ENCODE measurements around the gene CDK2. TPM values are rescaled to one million over a fixed set of nuclear protein-coding genes. Genes with fewer than 3 reads are reported as not detected.
A peak's percentile ranks its signal among the peaks of the same experiment; 100 is the strongest.

Gene CDK2
- total and polyA plus RNA-seq, 9 of the 15 experiments (the other 6 are each of a cell fraction or from before 2014, with no cell fraction given), result 17.4 to 213 (median 109) TPM

DNA sequence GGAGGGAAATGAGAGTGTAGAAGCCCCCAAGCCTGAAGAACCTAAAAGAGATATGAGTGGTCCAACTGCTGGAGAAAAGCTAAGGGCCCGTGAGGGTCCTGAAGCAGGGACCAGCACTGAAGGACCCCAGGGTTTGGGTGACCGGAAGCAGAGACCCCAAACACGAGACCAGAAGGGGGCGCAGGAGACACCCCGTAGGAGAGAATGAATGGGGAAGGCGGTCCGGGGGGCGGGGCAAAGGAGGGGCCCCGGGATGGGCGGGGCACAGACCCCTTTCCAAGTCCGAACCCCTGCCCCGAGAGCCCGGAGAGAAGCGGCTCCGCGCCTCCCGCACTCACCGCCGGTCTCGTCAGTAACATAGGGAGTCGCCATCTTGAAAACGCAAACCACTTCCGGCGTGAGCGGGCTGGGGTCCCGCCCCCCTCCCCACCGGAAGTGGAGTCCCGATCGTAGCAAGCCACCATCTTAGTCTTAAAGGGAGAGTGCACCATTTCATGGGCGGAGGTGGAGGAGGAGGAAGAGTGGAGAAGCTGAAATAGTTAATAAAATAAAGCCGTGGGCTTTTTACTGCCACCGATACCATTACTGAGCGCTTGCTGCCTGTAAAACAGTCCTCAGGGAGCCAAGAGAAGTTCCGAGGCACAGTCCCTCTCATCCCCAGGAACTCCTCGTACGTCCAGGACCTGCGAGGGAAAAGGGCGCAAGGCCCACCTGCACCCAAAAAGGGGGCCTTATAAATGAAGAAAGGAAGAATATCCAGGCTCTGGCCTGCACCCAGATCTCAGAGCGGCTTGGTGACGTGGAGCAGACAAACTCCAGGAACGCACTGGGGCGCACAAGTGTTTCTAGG, 39.7 kb upstream of the CDK2 start (continued):
- TF ChIP-seq, protein P1, sequence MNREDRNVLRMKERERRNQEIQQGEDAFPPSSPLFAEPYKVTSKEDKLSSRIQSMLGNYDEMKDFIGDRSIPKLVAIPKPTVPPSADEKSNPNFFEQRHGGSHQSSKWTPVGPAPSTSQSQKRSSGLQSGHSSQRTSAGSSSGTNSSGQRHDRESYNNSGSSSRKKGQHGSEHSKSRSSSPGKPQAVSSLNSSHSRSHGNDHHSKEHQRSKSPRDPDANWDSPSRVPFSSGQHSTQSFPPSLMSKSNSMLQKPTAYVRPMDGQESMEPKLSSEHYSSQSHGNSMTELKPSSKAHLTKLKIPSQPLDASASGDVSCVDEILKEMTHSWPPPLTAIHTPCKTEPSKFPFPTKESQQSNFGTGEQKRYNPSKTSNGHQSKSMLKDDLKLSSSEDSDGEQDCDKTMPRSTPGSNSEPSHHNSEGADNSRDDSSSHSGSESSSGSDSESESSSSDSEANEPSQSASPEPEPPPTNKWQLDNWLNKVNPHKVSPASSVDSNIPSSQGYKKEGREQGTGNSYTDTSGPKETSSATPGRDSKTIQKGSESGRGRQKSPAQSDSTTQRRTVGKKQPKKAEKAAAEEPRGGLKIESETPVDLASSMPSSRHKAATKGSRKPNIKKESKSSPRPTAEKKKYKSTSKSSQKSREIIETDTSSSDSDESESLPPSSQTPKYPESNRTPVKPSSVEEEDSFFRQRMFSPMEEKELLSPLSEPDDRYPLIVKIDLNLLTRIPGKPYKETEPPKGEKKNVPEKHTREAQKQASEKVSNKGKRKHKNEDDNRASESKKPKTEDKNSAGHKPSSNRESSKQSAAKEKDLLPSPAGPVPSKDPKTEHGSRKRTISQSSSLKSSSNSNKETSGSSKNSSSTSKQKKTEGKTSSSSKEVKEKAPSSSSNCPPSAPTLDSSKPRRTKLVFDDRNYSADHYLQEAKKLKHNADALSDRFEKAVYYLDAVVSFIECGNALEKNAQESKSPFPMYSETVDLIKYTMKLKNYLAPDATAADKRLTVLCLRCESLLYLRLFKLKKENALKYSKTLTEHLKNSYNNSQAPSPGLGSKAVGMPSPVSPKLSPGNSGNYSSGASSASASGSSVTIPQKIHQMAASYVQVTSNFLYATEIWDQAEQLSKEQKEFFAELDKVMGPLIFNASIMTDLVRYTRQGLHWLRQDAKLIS (CRISPR knock-in tag; IDR thresholded peaks at IDR 0.05), result no peak
- no peak for TF ChIP-seq ZNF778 (CRISPR knock-in tag; IDR thresholded peaks at IDR 0.05)
- TF ChIP-seq, protein P2, sequence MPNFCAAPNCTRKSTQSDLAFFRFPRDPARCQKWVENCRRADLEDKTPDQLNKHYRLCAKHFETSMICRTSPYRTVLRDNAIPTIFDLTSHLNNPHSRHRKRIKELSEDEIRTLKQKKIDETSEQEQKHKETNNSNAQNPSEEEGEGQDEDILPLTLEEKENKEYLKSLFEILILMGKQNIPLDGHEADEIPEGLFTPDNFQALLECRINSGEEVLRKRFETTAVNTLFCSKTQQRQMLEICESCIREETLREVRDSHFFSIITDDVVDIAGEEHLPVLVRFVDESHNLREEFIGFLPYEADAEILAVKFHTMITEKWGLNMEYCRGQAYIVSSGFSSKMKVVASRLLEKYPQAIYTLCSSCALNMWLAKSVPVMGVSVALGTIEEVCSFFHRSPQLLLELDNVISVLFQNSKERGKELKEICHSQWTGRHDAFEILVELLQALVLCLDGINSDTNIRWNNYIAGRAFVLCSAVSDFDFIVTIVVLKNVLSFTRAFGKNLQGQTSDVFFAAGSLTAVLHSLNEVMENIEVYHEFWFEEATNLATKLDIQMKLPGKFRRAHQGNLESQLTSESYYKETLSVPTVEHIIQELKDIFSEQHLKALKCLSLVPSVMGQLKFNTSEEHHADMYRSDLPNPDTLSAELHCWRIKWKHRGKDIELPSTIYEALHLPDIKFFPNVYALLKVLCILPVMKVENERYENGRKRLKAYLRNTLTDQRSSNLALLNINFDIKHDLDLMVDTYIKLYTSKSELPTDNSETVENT (CRISPR knock-in tag; IDR thresholded peaks at IDR 0.05), result no peak
- peak; percentile 62 for TF ChIP-seq LEF1 (IDR thresholded peaks at IDR 0.05)
- 0 out of 2 replicates have a peak, but pooled peaks have one; percentile 9 for TF ChIP-seq MBD2 (IDR thresholded peaks at IDR 0.05; ENCODE audit: borderline replicate concordance, low read depth)
- TF ChIP-seq, protein P3, sequence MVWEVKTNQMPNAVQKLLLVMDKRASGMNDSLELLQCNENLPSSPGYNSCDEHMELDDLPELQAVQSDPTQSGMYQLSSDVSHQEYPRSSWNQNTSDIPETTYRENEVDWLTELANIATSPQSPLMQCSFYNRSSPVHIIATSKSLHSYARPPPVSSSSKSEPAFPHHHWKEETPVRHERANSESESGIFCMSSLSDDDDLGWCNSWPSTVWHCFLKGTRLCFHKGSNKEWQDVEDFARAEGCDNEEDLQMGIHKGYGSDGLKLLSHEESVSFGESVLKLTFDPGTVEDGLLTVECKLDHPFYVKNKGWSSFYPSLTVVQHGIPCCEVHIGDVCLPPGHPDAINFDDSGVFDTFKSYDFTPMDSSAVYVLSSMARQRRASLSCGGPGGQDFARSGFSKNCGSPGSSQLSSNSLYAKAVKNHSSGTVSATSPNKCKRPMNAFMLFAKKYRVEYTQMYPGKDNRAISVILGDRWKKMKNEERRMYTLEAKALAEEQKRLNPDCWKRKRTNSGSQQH (CRISPR knock-in tag; IDR thresholded peaks at IDR 0.05), result peak; percentile 90
- TF ChIP-seq SMARCA4 (IDR thresholded peaks at IDR 0.05), result no peak; the same call in 1 of the 2 replicates
- TF ChIP-seq, protein P4, sequence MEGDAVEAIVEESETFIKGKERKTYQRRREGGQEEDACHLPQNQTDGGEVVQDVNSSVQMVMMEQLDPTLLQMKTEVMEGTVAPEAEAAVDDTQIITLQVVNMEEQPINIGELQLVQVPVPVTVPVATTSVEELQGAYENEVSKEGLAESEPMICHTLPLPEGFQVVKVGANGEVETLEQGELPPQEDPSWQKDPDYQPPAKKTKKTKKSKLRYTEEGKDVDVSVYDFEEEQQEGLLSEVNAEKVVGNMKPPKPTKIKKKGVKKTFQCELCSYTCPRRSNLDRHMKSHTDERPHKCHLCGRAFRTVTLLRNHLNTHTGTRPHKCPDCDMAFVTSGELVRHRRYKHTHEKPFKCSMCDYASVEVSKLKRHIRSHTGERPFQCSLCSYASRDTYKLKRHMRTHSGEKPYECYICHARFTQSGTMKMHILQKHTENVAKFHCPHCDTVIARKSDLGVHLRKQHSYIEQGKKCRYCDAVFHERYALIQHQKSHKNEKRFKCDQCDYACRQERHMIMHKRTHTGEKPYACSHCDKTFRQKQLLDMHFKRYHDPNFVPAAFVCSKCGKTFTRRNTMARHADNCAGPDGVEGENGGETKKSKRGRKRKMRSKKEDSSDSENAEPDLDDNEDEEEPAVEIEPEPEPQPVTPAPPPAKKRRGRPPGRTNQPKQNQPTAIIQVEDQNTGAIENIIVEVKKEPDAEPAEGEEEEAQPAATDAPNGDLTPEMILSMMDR (IDR thresholded peaks at IDR 0.05 in 2 of 3, conservative IDR thresholded peaks at IDR 0.05 in 1 of 3; ENCODE audit: insufficient read depth in 2 of 3, low read depth in 1 of 3, low read length in 3 of 3), result peak; percentile 68 to 77 (median 68)
- no peak for TF ChIP-seq CC2D1A (IDR thresholded peaks at IDR 0.05)
- peak; percentile 93 for TF ChIP-seq GABPB1 (CRISPR knock-in tag; IDR thresholded peaks at IDR 0.05)
- TF ChIP-seq, protein P5, sequence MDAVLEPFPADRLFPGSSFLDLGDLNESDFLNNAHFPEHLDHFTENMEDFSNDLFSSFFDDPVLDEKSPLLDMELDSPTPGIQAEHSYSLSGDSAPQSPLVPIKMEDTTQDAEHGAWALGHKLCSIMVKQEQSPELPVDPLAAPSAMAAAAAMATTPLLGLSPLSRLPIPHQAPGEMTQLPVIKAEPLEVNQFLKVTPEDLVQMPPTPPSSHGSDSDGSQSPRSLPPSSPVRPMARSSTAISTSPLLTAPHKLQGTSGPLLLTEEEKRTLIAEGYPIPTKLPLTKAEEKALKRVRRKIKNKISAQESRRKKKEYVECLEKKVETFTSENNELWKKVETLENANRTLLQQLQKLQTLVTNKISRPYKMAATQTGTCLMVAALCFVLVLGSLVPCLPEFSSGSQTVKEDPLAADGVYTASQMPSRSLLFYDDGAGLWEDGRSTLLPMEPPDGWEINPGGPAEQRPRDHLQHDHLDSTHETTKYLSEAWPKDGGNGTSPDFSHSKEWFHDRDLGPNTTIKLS (IDR thresholded peaks at IDR 0.05; ENCODE audit: borderline replicate concordance, low read depth), result peak; percentile 70; the same call in 1 of the 2 replicates
- no peak for TF ChIP-seq MXI1 (IDR thresholded peaks at IDR 0.05; ENCODE audit: low read depth, low read length)
- TF ChIP-seq BHLHE40 (IDR thresholded peaks at IDR 0.05; ENCODE audit: low read length), result 0 out of 2 replicates have a peak, but pooled peaks have one; percentile 8
- no peak for TF ChIP-seq ZNF165 (CRISPR knock-in tag; IDR thresholded peaks at IDR 0.05; ENCODE audit: borderline replicate concordance)
- TF ChIP-seq ZNF232 (CRISPR knock-in tag; IDR thresholded peaks at IDR 0.05), result no peak
